ENCODE measurements around the gene AKT1. TPM values are rescaled to one million over a fixed set of nuclear protein-coding genes. Genes with fewer than 3 reads are reported as not detected.

The AKT1 gene
- total and polyA plus RNA-seq, 4 donors = 30.6 to 192 (median 58.7) TPM

DNA sequence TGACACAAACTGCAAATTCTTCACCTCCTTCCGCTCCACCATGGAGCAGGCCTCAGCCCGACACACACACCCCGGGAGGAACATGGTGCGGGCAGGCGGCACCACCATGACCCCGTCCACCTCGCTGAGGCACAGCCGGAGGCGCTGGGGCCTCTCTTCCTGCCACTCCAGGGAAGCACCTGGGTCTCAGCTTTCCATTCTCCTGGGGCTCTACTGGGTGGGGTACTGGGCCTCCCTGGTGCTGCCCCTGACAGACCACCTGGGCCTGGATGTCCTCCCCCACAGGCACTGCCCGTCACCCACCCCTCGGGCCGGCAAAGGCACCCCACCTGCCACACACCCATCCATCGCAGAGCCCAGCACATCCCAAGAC is 9.9 kb downstream of the AKT1 start:
- H3K27ac ChIP-seq (ENCODE audit: low read depth in 1 of 2, low read length in 2 of 2) = no peak overlapping the region

More for the DNA sequence above, 9.9 kb downstream of the AKT1 start:
- no peak overlapping the region for H3K9ac ChIP-seq (ENCODE audit: low read depth in 1 of 2, low read length in 2 of 2)
- no peaks in the 10 kb centered on the region for H3K9me3 ChIP-seq (ENCODE audit: control insufficient read depth in 4 of 4, low read length in 3 of 4)
- 93% methylated on average over 13 of the region's 13 CpGs for WGBS
- H3K4me1 ChIP-seq (ENCODE audit: control insufficient read depth in 4 of 4, insufficient read depth in 4 of 4, low read length in 3 of 4) = peaks cover 33 to 54% (median 43%) of the 10 kb centered on the region in 4 donors
- H3K4me3 ChIP-seq (ENCODE audit: low read depth in 1 of 3, low read length in 3 of 3) = no peak overlapping the region
- H3K36me3 ChIP-seq (ENCODE audit: control insufficient read depth in 4 of 4, insufficient read depth in 3 of 4, low read depth in 1 of 4, low read length in 3 of 4) = peaks cover 0 to 11% (median 4%) of the 10 kb centered on the region in 4 donors
- no peaks in the 10 kb centered on the region for H3K27me3 ChIP-seq (ENCODE audit: control insufficient read depth in 4 of 4, insufficient read depth in 4 of 4, low read length in 3 of 4)
- TF ChIP-seq HNF4A (conservative IDR thresholded peaks at IDR 0.05) = no peak
- TF ChIP-seq, protein P1, sequence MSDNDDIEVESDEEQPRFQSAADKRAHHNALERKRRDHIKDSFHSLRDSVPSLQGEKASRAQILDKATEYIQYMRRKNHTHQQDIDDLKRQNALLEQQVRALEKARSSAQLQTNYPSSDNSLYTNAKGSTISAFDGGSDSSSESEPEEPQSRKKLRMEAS (IDR thresholded peaks at IDR 0.05) = no peak
- TF ChIP-seq RXRA (IDR thresholded peaks at IDR 0.05) = no peak
- TF ChIP-seq FOXA2 (IDR thresholded peaks at IDR 0.05) = no peak
- no peak for TF ChIP-seq GABPA (IDR thresholded peaks at IDR 0.05 in 1 of 2, conservative IDR thresholded peaks at IDR 0.05 in 1 of 2)
- TF ChIP-seq, protein P2, sequence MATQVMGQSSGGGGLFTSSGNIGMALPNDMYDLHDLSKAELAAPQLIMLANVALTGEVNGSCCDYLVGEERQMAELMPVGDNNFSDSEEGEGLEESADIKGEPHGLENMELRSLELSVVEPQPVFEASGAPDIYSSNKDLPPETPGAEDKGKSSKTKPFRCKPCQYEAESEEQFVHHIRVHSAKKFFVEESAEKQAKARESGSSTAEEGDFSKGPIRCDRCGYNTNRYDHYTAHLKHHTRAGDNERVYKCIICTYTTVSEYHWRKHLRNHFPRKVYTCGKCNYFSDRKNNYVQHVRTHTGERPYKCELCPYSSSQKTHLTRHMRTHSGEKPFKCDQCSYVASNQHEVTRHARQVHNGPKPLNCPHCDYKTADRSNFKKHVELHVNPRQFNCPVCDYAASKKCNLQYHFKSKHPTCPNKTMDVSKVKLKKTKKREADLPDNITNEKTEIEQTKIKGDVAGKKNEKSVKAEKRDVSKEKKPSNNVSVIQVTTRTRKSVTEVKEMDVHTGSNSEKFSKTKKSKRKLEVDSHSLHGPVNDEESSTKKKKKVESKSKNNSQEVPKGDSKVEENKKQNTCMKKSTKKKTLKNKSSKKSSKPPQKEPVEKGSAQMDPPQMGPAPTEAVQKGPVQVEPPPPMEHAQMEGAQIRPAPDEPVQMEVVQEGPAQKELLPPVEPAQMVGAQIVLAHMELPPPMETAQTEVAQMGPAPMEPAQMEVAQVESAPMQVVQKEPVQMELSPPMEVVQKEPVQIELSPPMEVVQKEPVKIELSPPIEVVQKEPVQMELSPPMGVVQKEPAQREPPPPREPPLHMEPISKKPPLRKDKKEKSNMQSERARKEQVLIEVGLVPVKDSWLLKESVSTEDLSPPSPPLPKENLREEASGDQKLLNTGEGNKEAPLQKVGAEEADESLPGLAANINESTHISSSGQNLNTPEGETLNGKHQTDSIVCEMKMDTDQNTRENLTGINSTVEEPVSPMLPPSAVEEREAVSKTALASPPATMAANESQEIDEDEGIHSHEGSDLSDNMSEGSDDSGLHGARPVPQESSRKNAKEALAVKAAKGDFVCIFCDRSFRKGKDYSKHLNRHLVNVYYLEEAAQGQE (IDR thresholded peaks at IDR 0.05) = no peak
- TF ChIP-seq RAD21 (IDR thresholded peaks at IDR 0.05) = no peak
- TF ChIP-seq, protein P3, sequence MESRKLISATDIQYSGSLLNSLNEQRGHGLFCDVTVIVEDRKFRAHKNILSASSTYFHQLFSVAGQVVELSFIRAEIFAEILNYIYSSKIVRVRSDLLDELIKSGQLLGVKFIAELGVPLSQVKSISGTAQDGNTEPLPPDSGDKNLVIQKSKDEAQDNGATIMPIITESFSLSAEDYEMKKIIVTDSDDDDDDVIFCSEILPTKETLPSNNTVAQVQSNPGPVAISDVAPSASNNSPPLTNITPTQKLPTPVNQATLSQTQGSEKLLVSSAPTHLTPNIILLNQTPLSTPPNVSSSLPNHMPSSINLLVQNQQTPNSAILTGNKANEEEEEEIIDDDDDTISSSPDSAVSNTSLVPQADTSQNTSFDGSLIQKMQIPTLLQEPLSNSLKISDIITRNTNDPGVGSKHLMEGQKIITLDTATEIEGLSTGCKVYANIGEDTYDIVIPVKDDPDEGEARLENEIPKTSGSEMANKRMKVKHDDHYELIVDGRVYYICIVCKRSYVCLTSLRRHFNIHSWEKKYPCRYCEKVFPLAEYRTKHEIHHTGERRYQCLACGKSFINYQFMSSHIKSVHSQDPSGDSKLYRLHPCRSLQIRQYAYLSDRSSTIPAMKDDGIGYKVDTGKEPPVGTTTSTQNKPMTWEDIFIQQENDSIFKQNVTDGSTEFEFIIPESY (IDR thresholded peaks at IDR 0.05) = no peak
- TF ChIP-seq NR2F2 (IDR thresholded peaks at IDR 0.05) = no peak
- no peak for TF ChIP-seq FOXA1 (IDR thresholded peaks at IDR 0.05)
- no peak for TF ChIP-seq EGR1 (IDR thresholded peaks at IDR 0.05; ENCODE audit: low read depth in 2 of 2)
- TF ChIP-seq, protein P4, sequence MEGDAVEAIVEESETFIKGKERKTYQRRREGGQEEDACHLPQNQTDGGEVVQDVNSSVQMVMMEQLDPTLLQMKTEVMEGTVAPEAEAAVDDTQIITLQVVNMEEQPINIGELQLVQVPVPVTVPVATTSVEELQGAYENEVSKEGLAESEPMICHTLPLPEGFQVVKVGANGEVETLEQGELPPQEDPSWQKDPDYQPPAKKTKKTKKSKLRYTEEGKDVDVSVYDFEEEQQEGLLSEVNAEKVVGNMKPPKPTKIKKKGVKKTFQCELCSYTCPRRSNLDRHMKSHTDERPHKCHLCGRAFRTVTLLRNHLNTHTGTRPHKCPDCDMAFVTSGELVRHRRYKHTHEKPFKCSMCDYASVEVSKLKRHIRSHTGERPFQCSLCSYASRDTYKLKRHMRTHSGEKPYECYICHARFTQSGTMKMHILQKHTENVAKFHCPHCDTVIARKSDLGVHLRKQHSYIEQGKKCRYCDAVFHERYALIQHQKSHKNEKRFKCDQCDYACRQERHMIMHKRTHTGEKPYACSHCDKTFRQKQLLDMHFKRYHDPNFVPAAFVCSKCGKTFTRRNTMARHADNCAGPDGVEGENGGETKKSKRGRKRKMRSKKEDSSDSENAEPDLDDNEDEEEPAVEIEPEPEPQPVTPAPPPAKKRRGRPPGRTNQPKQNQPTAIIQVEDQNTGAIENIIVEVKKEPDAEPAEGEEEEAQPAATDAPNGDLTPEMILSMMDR (IDR thresholded peaks at IDR 0.05; ENCODE audit: low read depth, low read length, missing input control) = no peak
- TF ChIP-seq JUND (IDR thresholded peaks at IDR 0.05) = no peak
- no peak for TF ChIP-seq YY1 (IDR thresholded peaks at IDR 0.05)
- TF ChIP-seq SP1 (IDR thresholded peaks at IDR 0.05) = no peak
- no peak for DNase-seq (ENCODE audit: low spot score)

Data from liver (tissue), 9 donors.